Measurements from ENCODE around the gene HHAT. TPM values are rescaled to one million over a fixed set of nuclear protein-coding genes. Genes with fewer than 3 reads are reported as not detected.
A peak's percentile ranks its signal among the peaks of the same experiment; 100 is the strongest.

Gene HHAT
- total and polyA plus RNA-seq, 2 of the 13 experiments (the other 11 are each of a cell fraction or from before 2014, with no cell fraction given) = 2.6 to 4.9 TPM

DNA sequence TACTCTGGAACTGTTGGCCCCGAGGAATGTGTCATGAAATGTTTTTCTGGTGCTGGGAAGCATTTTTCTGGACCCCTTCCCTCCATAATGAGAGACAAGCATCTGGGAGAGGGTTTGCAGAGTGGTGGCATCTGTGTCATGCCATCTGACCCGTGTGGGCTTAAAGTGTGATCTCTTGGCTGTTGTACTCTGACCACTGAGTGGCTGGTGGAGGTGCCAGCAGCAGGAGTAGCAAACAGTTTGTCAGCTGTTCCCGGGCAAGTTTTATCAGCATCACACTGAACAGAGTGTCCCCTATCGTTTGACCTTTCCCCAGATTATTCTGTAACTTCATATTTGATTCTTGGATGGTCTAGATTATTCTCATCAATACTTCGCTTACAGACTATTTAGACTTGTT is 150.1 kb downstream of the HHAT start:
- Histone ChIP-seq H3K4me1 (ENCODE audit: insufficient read depth, low read length) (no peaks in the 10 kb centered on the region), H4K20me1 (ENCODE audit: insufficient read depth, low read length) (no peaks in the 10 kb centered on the region), H3K36me3 (replicated peaks in 1 of 2; ENCODE audit: control insufficient read depth in 1 of 2, insufficient read depth in 2 of 2, low read length in 2 of 2) (no peaks in the 10 kb centered on the region), H3K27ac (ENCODE audit: extremely low read length, insufficient read depth, low read length) (no peak overlapping the region), H3K9ac (ENCODE audit: insufficient read depth, low read depth, low read length) (no peak overlapping the region), H3K79me2 (ENCODE audit: insufficient read depth, low read length) (no peaks in the 10 kb centered on the region), H2AFZ (ENCODE audit: low read length) (no peak overlapping the region), H3K4me2 (ENCODE audit: low read depth, low read length) (no peak overlapping the region), H3K4me3 (replicated peaks in 1 of 3; ENCODE audit: insufficient read depth in 1 of 3, low read depth in 2 of 3, low read length in 3 of 3) (no peak overlapping the region), H3K27me3 (ENCODE audit: control insufficient read depth in 1 of 2, insufficient read depth in 2 of 2, low read length in 2 of 2) (no peaks in the 10 kb centered on the region), H3K9me3 (ENCODE audit: low read length) (no peaks in the 10 kb centered on the region)
- in situ Hi-C loops (cut with HindIII; ENCODE audit: extremely low pct_ligation_motif_present, low pct_unique_long_range_greater_than_20kb) (no loop called here), intact Hi-C loops (cut with micrococcal nuclease; ENCODE audit: unreplicated experiment) (no loop called here)
- FAIRE-seq (no peak), DNase-seq (ENCODE audit: low spot score) (no peak), ATAC-seq (no peak)
- CTCF ChIA-PET (ENCODE audit: low intra/inter-chr PET ratio, low total read pairs) = no interaction called here
- no TSS peak for BruUV-seq (replicated peaks)
- 19% methylated on average over 4 of the region's 5 CpGs for WGBS (ENCODE audit: low lambda C conversion rate)
- POLR2A ChIA-PET = no interaction called here
- peak; percentile 47; the same call in 1 of the 2 replicates for TF ChIP-seq RFX5 (IDR thresholded peaks at IDR 0.05; ENCODE audit: low read depth, low read length)
- no peak for TF ChIP-seq ZFP82 (CRISPR knock-in tag; IDR thresholded peaks at IDR 0.05; ENCODE audit: borderline replicate concordance)
- no peak for TF ChIP-seq NFKBIZ (CRISPR knock-in tag; IDR thresholded peaks at IDR 0.05)
- TF ChIP-seq TSC22D2 (CRISPR knock-in tag; IDR thresholded peaks at IDR 0.05; ENCODE audit: borderline replicate concordance) = no peak

DNA sequence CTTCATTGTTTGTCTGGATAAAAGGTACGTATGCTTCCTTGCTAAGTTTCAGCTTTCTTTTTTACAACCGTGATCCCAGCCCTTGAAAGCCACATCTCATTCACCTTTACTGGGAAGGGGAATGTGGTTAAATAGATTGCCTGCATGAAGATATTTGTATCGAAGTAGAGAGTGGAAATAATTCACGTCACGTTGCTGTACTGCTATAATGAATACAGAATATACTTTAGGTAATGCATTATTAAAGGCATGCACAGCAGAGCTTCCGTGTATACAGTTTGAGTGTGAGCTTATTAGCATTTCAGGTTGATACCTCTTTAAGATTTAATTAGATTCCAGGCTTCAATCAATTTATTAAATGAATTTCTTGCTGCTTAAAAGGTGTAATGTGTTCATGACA is 153.8 kb downstream of the HHAT start:
- DNase-seq (ENCODE audit: low spot score) = no peak
- Histone ChIP-seq H3K9me3 (ENCODE audit: low read length) (no peaks in the 10 kb centered on the region), H3K79me2 (ENCODE audit: insufficient read depth, low read length) (no peaks in the 10 kb centered on the region), H3K4me1 (ENCODE audit: insufficient read depth, low read length) (no peaks in the 10 kb centered on the region), H3K27ac (ENCODE audit: extremely low read length, insufficient read depth, low read length) (no peak overlapping the region), H3K27me3 (ENCODE audit: control insufficient read depth in 1 of 2, insufficient read depth in 2 of 2, low read length in 2 of 2) (no peaks in the 10 kb centered on the region), H3K36me3 (replicated peaks in 1 of 2; ENCODE audit: control insufficient read depth in 1 of 2, insufficient read depth in 2 of 2, low read length in 2 of 2) (no peaks in the 10 kb centered on the region), H3K9ac (ENCODE audit: insufficient read depth, low read depth, low read length) (no peak overlapping the region), H2AFZ (ENCODE audit: low read length) (no peak overlapping the region), H3K4me2 (ENCODE audit: low read depth, low read length) (no peak overlapping the region), H3K4me3 (replicated peaks in 1 of 3; ENCODE audit: insufficient read depth in 1 of 3, low read depth in 2 of 3, low read length in 3 of 3) (no peak overlapping the region), H4K20me1 (ENCODE audit: insufficient read depth, low read length) (no peaks in the 10 kb centered on the region)
- WGBS (ENCODE audit: low lambda C conversion rate) = 39% methylated on average over 6 of the region's 6 CpGs
- intact Hi-C loops (cut with micrococcal nuclease; ENCODE audit: unreplicated experiment) (no loop called here), in situ Hi-C loops (cut with HindIII; ENCODE audit: extremely low pct_ligation_motif_present, low pct_unique_long_range_greater_than_20kb) (no loop called here)
- CTCF ChIA-PET (ENCODE audit: low intra/inter-chr PET ratio, low total read pairs) = no interaction called here
- no peak for FAIRE-seq
- no peak for TF ChIP-seq ZFP90 (CRISPR knock-in tag; IDR thresholded peaks at IDR 0.05; ENCODE audit: borderline replicate concordance)
- no TSS peak for BruUV-seq (replicated peaks)
- POLR2A ChIA-PET = no interaction called here
- no peak for ATAC-seq
